PFSK-1 (cell line): ENCODE results near the gene SLC2A6.

Source experiments
- FOXP2 ChIP-seq: optimal IDR thresholded peaks from 2 replicates; pipeline ENCODE3; 2011; ENCODE audit warnings: borderline replicate concordance, control low read depth, inconsistent platforms; ENCODE audit not compliant: insufficient read depth; ENCODE audit errors: extremely low read length, extremely low read depth
- POLR2AphosphoS5 ChIP-seq: IDR thresholded peaks from 2 replicates; pipeline ENCODE4 v1.6.1; 2012; ENCODE audit warnings: low read depth, mild to moderate bottlenecking, control low read depth, low read length, moderate library complexity
- REST ChIP-seq, 2 experiments: IDR thresholded peaks; 2 replicates each; pipeline versions ENCODE4 v1.6.1 to v1.8.0; 2011 to 2012; ENCODE audit warnings: low read depth in 2 of 2, low read length in 2 of 2, control low read depth in 1 of 2, inconsistent platforms in 1 of 2, mild to moderate bottlenecking in 1 of 2, moderate library complexity in 1 of 2; ENCODE audit not compliant: insufficient read depth in 1 of 2
- SIN3A ChIP-seq: IDR thresholded peaks from 2 replicates; pipeline ENCODE4 v1.6.1; 2012; ENCODE audit warnings: mild to moderate bottlenecking, low read length, moderate library complexity, borderline replicate concordance; ENCODE audit not compliant: insufficient read depth

GRCh38 chr9:133492061-133493021 lies 13.4 kb upstream of the SLC2A6 start:
- TF ChIP-seq POLR2AphosphoS5 (no peak), FOXP2 (no peak), REST (IDR thresholded peaks at IDR 0.05; ENCODE audit: insufficient read depth in 1 of 2, low read depth in 2 of 2, low read length in 2 of 2) (no peak), SIN3A (no peak)
